B cell (primary cell): Measurements from ENCODE around the gene TMEM94. TPM values are rescaled to one million over a fixed set of nuclear protein-coding genes. Genes with fewer than 3 reads are reported as not detected.

ENCODE experiments used
- ATAC-seq: fragments of 200-7000 bp; cut with Tn5 transposase; one replicate; pipeline ENCODE4 v1.10.0; 2021; ENCODE audit warnings: low read depth, mild to moderate bottlenecking, moderate number of reproducible peaks, moderate library complexity
- CTCF ChIA-PET: fragments of 350-600 bp; sonication (Branson Sonifier 250); formaldehyde crosslinking; loops from one replicate; lab custom pipeline; 2021; ENCODE audit warnings: antibody characterized with exemption, inconsistent platforms; lab: Charles Lee
- POLR2A ChIA-PET: fragments of 350-600 bp; sonication (Branson Sonifier 250); formaldehyde crosslinking; loops from one replicate; lab custom pipeline; 2021; ENCODE audit warnings: antibody characterized with exemption; lab: Charles Lee
- DNase-seq: peaks from one replicate; pipeline ENCODE4 v3.0.0; 2013
- H2AFZ ChIP-seq: 2 replicates; pipeline ENCODE4 v1.6.1; 2012; ENCODE audit warnings: mild to moderate bottlenecking, low read depth, low read length; ENCODE audit not compliant: insufficient read depth, poor library complexity, severe bottlenecking
- H3K27ac ChIP-seq, 2 donors: 1 replicate in 1 of 2; 2 replicates in 1 of 2; pipeline ENCODE4 v1.5.1; 2012 to 2013; ENCODE audit warnings: low read length in 2 of 2, mild to moderate bottlenecking in 2 of 2, moderate library complexity in 1 of 2
- H3K27me3 ChIP-seq, 4 experiments: fragments of 200-600 bp in 1 of 4; sonication (generic) in 1 of 4; replicated peaks in 1 of 4; 1 replicate in 2 of 4; 2 replicates in 2 of 4; pipeline versions ENCODE4 v1.6.1 to v1.7.0; 2013 to 2016; ENCODE audit warnings: low read length in 3 of 4, mild to moderate bottlenecking in 2 of 4, mixed read lengths in 1 of 4, moderate library complexity in 1 of 4; ENCODE audit not compliant: insufficient read depth in 4 of 4, control insufficient read depth in 3 of 4; ENCODE audit errors: control extremely low read depth in 1 of 4
- H3K36me3 ChIP-seq, 2 experiments: replicated peaks in 1 of 2; 1 replicate in 1 of 2; 2 replicates in 1 of 2; pipeline versions ENCODE4 v1.6.1 to v1.7.1; 2013; ENCODE audit warnings: low read length in 1 of 2; ENCODE audit not compliant: insufficient read depth in 2 of 2, control insufficient read depth in 1 of 2; ENCODE audit errors: control extremely low read depth in 1 of 2, extremely low read depth in 1 of 2
- H3K4me1 ChIP-seq, 2 donors: fragments of 200-600 bp in 1 of 2; sonication (generic) in 1 of 2; 1 replicate in 1 of 2; 2 replicates in 1 of 2; pipeline versions ENCODE4 v1.5.1 to v1.6.1; 2013 to 2017; ENCODE audit warnings: low read length in 2 of 2; ENCODE audit not compliant: control insufficient read depth in 2 of 2, insufficient read depth in 2 of 2
- H3K4me2 ChIP-seq: replicated peaks from 2 replicates; pipeline ENCODE3; 2012; ENCODE audit warnings: mild to moderate bottlenecking, low read depth, low read length; ENCODE audit not compliant: poor library complexity, severe bottlenecking
- H3K4me3 ChIP-seq, 5 experiments: fragments of 200-600 bp in 1 of 5; sonication (generic) in 1 of 5; 1 replicate in 3 of 5; 2 replicates in 2 of 5; pipeline versions ENCODE4 v1.5.1 to v1.7.0; 2011 to 2016; ENCODE audit warnings: low read length in 4 of 5, mild to moderate bottlenecking in 4 of 5, low read depth in 2 of 5, control low read depth in 1 of 5, moderate library complexity in 1 of 5; ENCODE audit not compliant: insufficient read depth in 1 of 5; ENCODE audit errors: control extremely low read depth in 1 of 5, extremely low read depth in 1 of 5
- H3K79me2 ChIP-seq: fragments of 200-600 bp; sonication (generic); one replicate; pipeline ENCODE4 v1.6.0; 2016; ENCODE audit warnings: low read length; ENCODE audit not compliant: control insufficient read depth, insufficient read depth
- H3K9ac ChIP-seq: fragments of 200-600 bp; sonication (generic); 2 replicates; pipeline ENCODE4 v1.6.1; 2017; ENCODE audit warnings: mild to moderate bottlenecking, low read length, moderate library complexity
- H3K9me3 ChIP-seq, 3 donors: one replicate each; pipeline versions ENCODE4 v1.6.1 to v1.7.1; 2013; ENCODE audit warnings: low read length in 2 of 3; ENCODE audit not compliant: control insufficient read depth in 2 of 3, insufficient read depth in 1 of 3; ENCODE audit errors: control extremely low read depth in 1 of 3
- H4K20me1 ChIP-seq: 2 replicates; pipeline ENCODE4 v1.6.0; 2012; ENCODE audit warnings: mild to moderate bottlenecking, low read length; ENCODE audit not compliant: insufficient read depth, control insufficient read depth, poor library complexity, severe bottlenecking
- H3K27ac Mint-ChIP-seq: one replicate; pipeline ENCODE4 v1.8.0; 2021; ENCODE audit warnings: mixed read lengths
- H3K27me3 Mint-ChIP-seq: one replicate; pipeline ENCODE4 v1.8.0; 2021; ENCODE audit warnings: mixed read lengths
- H3K4me1 Mint-ChIP-seq: one replicate; pipeline ENCODE4 v1.8.0; 2021; ENCODE audit warnings: mixed read lengths
- H3K4me3 Mint-ChIP-seq: one replicate; pipeline ENCODE4 v1.8.0; 2021; ENCODE audit warnings: mixed read lengths
- H3K9me3 Mint-ChIP-seq: one replicate; pipeline ENCODE4 v1.8.0; 2022; ENCODE audit warnings: mixed read lengths; ENCODE audit not compliant: insufficient read depth
- CTCF ChIP-seq: fragments of 200-600 bp; IDR thresholded peaks from one replicate; pipeline ENCODE4 v1.8.0; 2022; ENCODE audit warnings: antibody characterized with exemption, mild to moderate bottlenecking
- EZH2 ChIP-seq: IDR thresholded peaks from 2 replicates; pipeline ENCODE4 v1.6.1; 2012; ENCODE audit warnings: borderline replicate concordance, low read depth, mild to moderate bottlenecking, moderate library complexity, low read length; ENCODE audit not compliant: insufficient read depth, poor library complexity, severe bottlenecking
- WGBS: methylation state at CpG from one replicate; pipeline ENCODE4 v1.1.5; 2013; ENCODE audit warnings: missing lambda C conversion rate; ENCODE audit not compliant: insufficient coverage; 5-methylcytosine and 5-hydroxymethylcytosine counted together
- intact Hi-C: fragments of 100-400 bp; cut with micrococcal nuclease; formaldehyde crosslinking; loops from one replicate; pipeline ENCODE4 v1.10.0; 2022
- polyA plus RNA-seq: library from polyadenylated mRNA; depleted of rRNA; stranded (reverse); fragments of >200 nt; gene quantifications from 2 replicates; pipeline ENCODE4 v1.2.3, GENCODE V29; 2012
- total RNA-seq, 2 donors: library from RNA; stranded (reverse); fragments of 120-200 nt in 1 of 2; gene quantifications; 1 replicate in 1 of 2; 2 replicates in 1 of 2; pipeline versions ENCODE4 v1.2.3 to v1.2.4, GENCODE V29; 2013 to 2022

TMEM94 gene
- total and polyA plus RNA-seq, 2 donors (not counting 1 experiment from before 2014, with no cell fraction given) = 139 to 158 TPM

GRCh38 chr17:75525806-75526554, 69.5 kb downstream of the TMEM94 start:
- DNase-seq (no peak), ATAC-seq (no peak)
- Histone ChIP-seq H3K27me3 (peaks cover 0 to 7% (median 0%) of the 10 kb centered on the region in 4 experiments), H3K9ac (peak overlapping the region; percentile 80), H3K4me1 (peaks cover 15 to 18% of the 10 kb centered on the region in 2 donors), H3K4me2 (peak overlapping the region; percentile 98), H2AFZ (peak overlapping the region; percentile 95), H3K27ac (no peak overlapping the region), H3K79me2 (peaks cover 17% of the 10 kb centered on the region), H3K9me3 (no peaks in the 10 kb centered on the region), H4K20me1 (peaks cover 7% of the 10 kb centered on the region), H3K4me3 (peak overlapping the region; percentile 35 to 80 (median 64)), H3K36me3 (no peaks in the 10 kb centered on the region)
- POLR2A ChIA-PET = interaction anchor here (0.5 to 1.6 kb wide), 3 partner anchors 10 to 261 kb away, joined by 3 to 22 read pairs (median 4); partner anchors contain the start of gene TSEN54
- CTCF ChIA-PET = interaction anchor here (0.7 to 2.2 kb wide), 9 partner anchors 9 to 255 kb away, joined by 3 to 24 read pairs (median 4); partner anchors contain the start of genes MIF4GD and TSEN54
- Mint-ChIP-seq H3K9me3 (no peaks in the 10 kb centered on the region), H3K4me3 (peak overlapping the region; percentile 89), H3K27me3 (no peaks in the 10 kb centered on the region), H3K27ac (no peak overlapping the region), H3K4me1 (peaks cover 14% of the 10 kb centered on the region)
- WGBS = 5% methylated on average over 60 of the region's 60 CpGs
- TF ChIP-seq EZH2 (no peak), CTCF (no peak)
- intact Hi-C loops = loop anchor here (1.0 to 2.0 kb wide), 7 partner anchors 10 to 237 kb away; partner anchors contain the start of genes SLC25A19, TMEM94 and TSEN54
